KMS-11 (cell line): Measurements from ENCODE around the gene PRPF6.

Source experiments
- H2AFZ ChIP-seq: fragments of 200-600 bp; sonication (generic); 2 replicates; pipeline ENCODE4 v1.6.1; 2016; ENCODE audit warnings: antibody characterized with exemption, mixed run types, low read depth
- H3K27ac ChIP-seq: fragments of 200-600 bp; sonication (generic); 2 replicates; pipeline ENCODE4 v1.6.1; 2016; ENCODE audit warnings: mild to moderate bottlenecking, mixed run types
- H3K27me3 ChIP-seq: fragments of 200-600 bp; sonication (generic); 2 replicates; pipeline ENCODE4 v1.6.1; 2017; ENCODE audit warnings: mild to moderate bottlenecking, low read depth, mixed run types, moderate library complexity; ENCODE audit not compliant: insufficient read depth
- H3K36me3 ChIP-seq: fragments of 200-600 bp; sonication (generic); 2 replicates; pipeline ENCODE4 v1.6.1; 2017; ENCODE audit warnings: mild to moderate bottlenecking, mixed run types; ENCODE audit not compliant: insufficient read depth
- H3K4me1 ChIP-seq: fragments of 200-600 bp; sonication (generic); 2 replicates; pipeline ENCODE4 v1.6.1; 2016; ENCODE audit warnings: mild to moderate bottlenecking, low read depth, mixed run types; ENCODE audit not compliant: poor library complexity, severe bottlenecking
- H3K4me2 ChIP-seq: fragments of 200-600 bp; sonication (generic); 2 replicates; pipeline ENCODE4 v1.7.0; 2016; ENCODE audit warnings: mild to moderate bottlenecking, mixed run types
- H3K4me3 ChIP-seq: fragments of 200-600 bp; sonication (generic); IDR thresholded peaks from 2 replicates; pipeline ENCODE4 v1.6.1; 2017; ENCODE audit warnings: low read depth, low read length, mixed read lengths; ENCODE audit not compliant: insufficient read depth
- H3K79me2 ChIP-seq: fragments of 200-600 bp; sonication (generic); 2 replicates; pipeline ENCODE4 v1.6.1; 2016; ENCODE audit warnings: low read depth, mixed run types; ENCODE audit not compliant: insufficient read depth
- H3K9ac ChIP-seq: fragments of 200-600 bp; sonication (generic); 2 replicates; pipeline ENCODE4 v1.6.1; 2016; ENCODE audit warnings: mild to moderate bottlenecking, mixed run types
- H4K20me1 ChIP-seq: fragments of 200-600 bp; sonication (generic); 2 replicates; pipeline ENCODE4 v1.6.1; 2016; ENCODE audit warnings: mild to moderate bottlenecking, mixed run types; ENCODE audit not compliant: insufficient read depth
- CTCF ChIP-seq: fragments of 200-600 bp; sonication (generic); conservative IDR thresholded peaks from 2 replicates; pipeline ENCODE4 v1.6.1; 2017; ENCODE audit warnings: low read depth, mild to moderate bottlenecking, antibody characterized with exemption, low read length, moderate library complexity, mixed read lengths

Gene PRPF6

DNA sequence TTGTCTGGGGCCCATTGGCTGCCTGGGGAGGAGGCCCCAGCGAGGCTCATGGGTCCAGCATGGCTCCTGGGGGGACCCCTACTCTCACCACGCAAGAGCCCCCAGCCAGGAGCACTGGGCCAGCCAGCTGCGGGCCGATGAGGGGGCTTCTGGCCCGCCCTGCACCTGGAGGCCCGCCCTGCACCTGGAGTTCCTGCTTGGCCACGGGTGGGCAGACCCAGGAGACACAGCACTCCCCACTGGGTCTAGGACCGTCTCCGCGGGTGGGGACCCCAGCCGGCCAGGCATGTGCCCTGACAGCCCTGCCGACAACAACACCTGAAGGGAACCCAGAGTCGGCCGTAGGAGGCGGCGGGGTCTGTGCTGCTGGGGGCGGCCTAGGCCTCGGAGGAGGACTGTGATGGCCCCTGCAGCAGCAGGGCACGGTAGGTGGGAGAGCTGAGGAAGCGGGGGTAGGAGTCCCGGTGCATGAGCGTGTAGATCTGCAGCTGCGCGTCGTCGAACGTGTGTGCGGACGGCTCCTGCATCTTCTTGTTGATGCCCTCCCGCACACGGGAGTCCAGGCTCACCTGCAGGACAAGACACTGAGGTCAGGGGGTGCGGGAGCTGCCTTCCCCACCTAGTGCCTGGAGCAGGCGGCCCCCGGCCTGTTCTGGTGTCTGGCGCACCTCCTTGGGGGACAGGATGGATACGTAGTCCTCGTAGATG, 92.7 kb downstream of the PRPF6 start:
- Histone ChIP-seq H3K4me2 (no peak overlapping the region), H4K20me1 (no peaks in the 10 kb centered on the region), H3K4me3 (no peak overlapping the region), H2AFZ (no peak overlapping the region), H3K79me2 (no peaks in the 10 kb centered on the region), H3K27me3 (no peaks in the 10 kb centered on the region), H3K36me3 (no peaks in the 10 kb centered on the region), H3K4me1 (peaks cover 17% of the 10 kb centered on the region), H3K9ac (no peak overlapping the region), H3K27ac (no peak overlapping the region)
- TF ChIP-seq CTCF, result no peak

DNA sequence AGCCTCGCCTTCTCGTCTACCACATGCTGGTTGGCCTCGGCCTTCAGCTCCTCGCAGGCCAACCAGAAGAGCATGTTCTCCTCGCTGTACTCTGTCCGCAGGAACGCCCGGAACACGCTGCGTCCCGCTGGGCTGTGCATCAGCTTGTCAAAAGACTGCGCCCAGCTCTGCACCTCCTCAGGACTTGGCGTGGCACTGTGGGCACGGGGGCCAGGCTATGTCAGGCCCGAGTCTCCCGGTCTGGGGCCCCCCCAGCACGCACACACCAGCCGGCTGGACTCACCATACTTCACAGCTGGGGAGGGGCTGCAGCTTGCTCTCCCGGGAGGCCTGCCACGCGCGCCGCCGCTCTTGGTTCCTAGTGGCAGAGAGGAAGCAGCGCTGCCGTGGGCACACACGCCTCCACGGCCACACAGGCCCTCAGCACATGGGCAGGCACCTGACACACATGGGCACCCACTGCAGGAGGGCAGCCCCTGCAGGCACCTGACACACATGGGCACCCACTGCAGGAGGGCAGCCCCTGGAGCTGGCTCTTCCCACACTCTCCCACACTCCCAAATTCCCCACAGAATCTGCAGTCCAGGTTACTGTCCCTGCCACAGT, 93.4 kb downstream of the PRPF6 start:
- H3K36me3 ChIP-seq, result no peaks in the 10 kb centered on the region
- H3K4me2 ChIP-seq, result no peak overlapping the region
- no peak overlapping the region for H3K4me3 ChIP-seq
- H3K9ac ChIP-seq, result no peak overlapping the region
- H3K79me2 ChIP-seq, result no peaks in the 10 kb centered on the region
- TF ChIP-seq CTCF, result no peak
- peaks cover 20% of the 10 kb centered on the region for H3K4me1 ChIP-seq
- H3K27me3 ChIP-seq, result 0 out of 2 replicates have a peak, but pooled peaks cover 3% of the 10 kb centered on the region
- H3K27ac ChIP-seq, result no peak overlapping the region
- H2AFZ ChIP-seq, result no peak overlapping the region
- no peaks in the 10 kb centered on the region for H4K20me1 ChIP-seq

DNA sequence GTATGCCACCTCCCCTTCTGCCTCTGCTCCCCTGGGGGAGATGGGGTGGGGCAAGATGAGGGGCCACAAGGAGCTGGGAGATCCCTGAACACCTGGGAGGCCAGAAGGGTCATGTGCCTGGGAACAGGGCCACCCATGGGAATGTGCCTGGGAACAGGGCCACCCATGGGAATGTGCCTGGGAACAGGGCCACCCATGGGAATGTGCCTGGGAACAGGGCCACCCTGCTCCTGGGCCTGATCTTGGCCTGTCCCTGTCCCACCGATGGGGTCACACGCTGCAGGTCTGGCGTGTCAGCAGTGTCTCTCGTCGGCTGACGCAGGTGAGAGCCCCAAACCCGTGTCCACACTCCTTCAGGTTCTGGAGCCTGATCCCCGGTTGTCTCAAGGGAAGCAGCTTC, 94.0 kb downstream of the PRPF6 start:
- H2AFZ ChIP-seq, result no peak overlapping the region
- peaks cover 20% of the 10 kb centered on the region for H3K4me1 ChIP-seq
- H3K79me2 ChIP-seq, result no peaks in the 10 kb centered on the region
- H4K20me1 ChIP-seq, result no peaks in the 10 kb centered on the region
- no peak for TF ChIP-seq CTCF
- H3K36me3 ChIP-seq, result no peaks in the 10 kb centered on the region
- no peak overlapping the region for H3K27ac ChIP-seq
- 0 out of 2 replicates have a peak, but pooled peaks cover 6% of the 10 kb centered on the region for H3K27me3 ChIP-seq
- H3K4me3 ChIP-seq, result no peak overlapping the region
- no peak overlapping the region for H3K4me2 ChIP-seq
- no peak overlapping the region for H3K9ac ChIP-seq

DNA sequence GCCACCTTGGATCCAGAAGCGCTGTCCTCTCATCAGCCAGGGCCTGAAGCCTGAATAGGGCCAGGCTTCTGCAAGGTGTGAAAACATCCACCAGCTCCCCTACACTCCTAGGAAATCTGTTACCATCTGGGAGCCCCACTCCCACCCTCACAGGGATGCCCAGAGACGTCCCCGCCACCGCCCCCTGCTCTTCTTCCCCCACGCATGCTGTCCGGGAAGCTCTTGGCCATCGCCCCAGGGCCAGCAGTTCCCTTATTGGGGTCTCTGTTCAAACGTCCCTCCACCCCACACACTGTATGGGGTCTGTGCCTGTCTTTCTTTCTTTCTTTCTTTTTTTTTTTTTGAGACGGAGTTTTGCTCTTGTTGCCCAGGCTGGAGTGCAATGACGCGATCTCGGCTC, 94.6 kb downstream of the PRPF6 start:
- Histone ChIP-seq H3K27me3 (peaks cover 12% of the 10 kb centered on the region; the same call in 1 of the 2 replicates), H3K79me2 (no peaks in the 10 kb centered on the region), H3K27ac (no peak overlapping the region), H3K4me1 (peaks cover 20% of the 10 kb centered on the region), H3K9ac (no peak overlapping the region), H4K20me1 (no peaks in the 10 kb centered on the region), H3K36me3 (no peaks in the 10 kb centered on the region), H3K4me2 (no peak overlapping the region), H2AFZ (no peak overlapping the region), H3K4me3 (no peak overlapping the region)
- no peak for TF ChIP-seq CTCF
